ENCODE data around the gene PEAK3.

PEAK3 gene

DNA sequence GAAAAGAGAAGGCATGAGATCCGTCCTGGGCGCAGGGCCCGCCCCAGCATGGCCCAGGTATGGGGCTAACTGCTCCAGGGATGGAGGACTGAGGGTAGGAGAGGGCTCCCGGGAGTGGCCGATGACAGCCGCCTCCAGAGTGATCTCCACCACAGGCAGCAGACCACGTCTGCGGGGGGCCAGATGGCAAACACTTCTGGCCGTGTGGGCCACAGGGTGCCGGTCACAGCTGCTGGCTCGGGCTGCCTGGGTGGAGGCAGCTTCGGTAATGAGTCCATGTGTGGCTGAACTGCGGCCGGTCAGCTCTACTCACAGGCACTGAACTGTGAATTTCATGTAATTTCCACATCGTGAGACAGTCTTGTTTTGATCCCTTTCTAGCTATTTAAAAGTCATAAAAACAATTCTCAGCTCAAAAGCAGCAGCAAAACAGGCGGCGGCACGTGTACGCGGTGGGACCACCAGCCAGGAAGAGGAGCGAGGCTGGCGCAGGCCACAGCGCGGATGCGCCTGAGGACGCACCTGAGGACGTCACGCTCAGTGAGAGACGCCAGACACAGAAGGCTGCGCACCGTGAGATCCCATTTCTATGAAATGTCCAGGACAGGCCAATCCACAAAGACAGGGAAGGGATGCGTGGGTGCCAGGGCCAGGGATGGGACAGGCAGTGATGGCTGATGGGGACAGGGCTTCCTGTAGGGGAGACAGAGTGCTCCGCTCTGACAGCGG lies 42.4 kb upstream of the PEAK3 start:
- Histone ChIP-seq H3K4me1 (ENCODE audit: insufficient read depth, low read length) (peaks cover 3% of the 10 kb centered on the region), H3K4me3 (ENCODE audit: low read length) (no peak overlapping the region), H3K9ac (ENCODE audit: low read depth, low read length) (no peak overlapping the region), H3K36me3 (ENCODE audit: insufficient read depth, low read depth, low read length) (peaks cover 28% of the 10 kb centered on the region; the same call in 1 of the 2 replicates), H3K27me3 (ENCODE audit: insufficient read depth, low read length) (no peaks in the 10 kb centered on the region), H3K9me3 (ENCODE audit: insufficient read depth, low read depth, low read length) (no peaks in the 10 kb centered on the region), H3K27ac (ENCODE audit: low read length) (no peak overlapping the region)

DNA sequence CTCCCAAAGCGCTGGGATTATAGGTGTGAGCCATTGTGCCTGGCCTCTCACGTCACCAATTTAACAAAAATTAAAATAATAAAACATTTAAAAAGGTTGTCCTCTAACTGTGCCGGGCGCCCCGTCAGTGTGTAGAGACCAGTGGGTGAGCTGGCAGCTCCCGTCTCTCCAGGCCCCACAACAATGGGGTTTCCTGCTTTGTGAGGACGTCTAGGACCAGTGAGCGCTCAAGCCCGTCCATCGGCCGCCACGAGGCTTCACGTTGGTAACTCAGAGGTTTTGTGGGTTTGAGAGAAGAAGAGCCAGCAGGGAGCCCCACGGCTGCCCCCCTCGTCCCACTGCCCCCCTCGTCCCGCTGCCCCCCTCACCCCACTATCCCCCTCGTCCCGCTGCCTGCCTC lies 41.7 kb upstream of the PEAK3 start:
- H3K27me3 ChIP-seq (ENCODE audit: insufficient read depth, low read length), result no peaks in the 10 kb centered on the region
- H3K36me3 ChIP-seq (ENCODE audit: insufficient read depth, low read depth, low read length), result peaks cover 28% of the 10 kb centered on the region; the same call in 1 of the 2 replicates
- no peak overlapping the region for H3K4me3 ChIP-seq (ENCODE audit: low read length)
- H3K4me1 ChIP-seq (ENCODE audit: insufficient read depth, low read length), result no peaks in the 10 kb centered on the region; the same call in 1 of the 2 replicates
- H3K9me3 ChIP-seq (ENCODE audit: insufficient read depth, low read depth, low read length), result no peaks in the 10 kb centered on the region
- H3K9ac ChIP-seq (ENCODE audit: low read depth, low read length), result no peak overlapping the region
- no peak overlapping the region for H3K27ac ChIP-seq (ENCODE audit: low read length)

DNA sequence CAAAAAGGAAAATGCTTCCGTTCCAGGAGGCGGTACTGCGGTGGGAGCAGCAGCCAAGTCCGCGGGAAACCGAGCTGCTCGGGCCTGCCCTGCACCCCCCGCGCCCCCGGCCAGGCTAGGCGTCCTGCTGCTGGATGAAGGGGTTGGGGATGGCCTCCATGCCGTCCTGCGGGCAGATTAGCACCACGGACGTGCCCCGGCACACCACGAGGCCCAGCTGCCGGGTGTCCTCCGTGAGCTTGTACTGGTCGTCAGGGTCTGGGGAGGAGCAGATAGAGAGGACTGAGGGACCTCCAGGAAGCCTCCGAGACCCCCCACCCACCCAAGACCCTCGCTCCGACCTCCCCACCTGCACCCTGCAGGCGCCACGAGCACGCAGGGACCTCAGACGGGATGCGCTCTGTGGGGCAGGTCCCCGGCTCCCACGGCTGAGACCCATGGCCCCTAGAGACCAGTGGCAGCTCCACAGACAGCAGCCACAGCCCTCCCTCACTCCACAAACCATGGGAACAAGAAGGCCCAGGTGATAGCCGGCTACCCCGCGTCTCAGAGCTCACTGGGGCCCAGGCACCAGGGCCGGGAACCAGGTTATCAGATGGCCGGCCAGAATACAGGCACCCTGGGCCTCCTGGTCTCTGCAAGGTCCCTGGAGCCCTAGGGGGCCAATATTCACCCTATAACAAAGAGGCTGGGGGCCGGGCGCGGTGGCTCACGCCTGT lies 39.7 kb upstream of the PEAK3 start:
- Histone ChIP-seq H3K9me3 (ENCODE audit: insufficient read depth, low read depth, low read length) (no peaks in the 10 kb centered on the region), H3K27me3 (ENCODE audit: insufficient read depth, low read length) (no peaks in the 10 kb centered on the region), H3K9ac (ENCODE audit: low read depth, low read length) (no peak overlapping the region), H3K27ac (ENCODE audit: low read length) (no peak overlapping the region), H3K4me3 (ENCODE audit: low read length) (no peak overlapping the region), H3K36me3 (ENCODE audit: insufficient read depth, low read depth, low read length) (peaks cover 28% of the 10 kb centered on the region; the same call in 1 of the 2 replicates), H3K4me1 (ENCODE audit: insufficient read depth, low read length) (no peaks in the 10 kb centered on the region)

DNA sequence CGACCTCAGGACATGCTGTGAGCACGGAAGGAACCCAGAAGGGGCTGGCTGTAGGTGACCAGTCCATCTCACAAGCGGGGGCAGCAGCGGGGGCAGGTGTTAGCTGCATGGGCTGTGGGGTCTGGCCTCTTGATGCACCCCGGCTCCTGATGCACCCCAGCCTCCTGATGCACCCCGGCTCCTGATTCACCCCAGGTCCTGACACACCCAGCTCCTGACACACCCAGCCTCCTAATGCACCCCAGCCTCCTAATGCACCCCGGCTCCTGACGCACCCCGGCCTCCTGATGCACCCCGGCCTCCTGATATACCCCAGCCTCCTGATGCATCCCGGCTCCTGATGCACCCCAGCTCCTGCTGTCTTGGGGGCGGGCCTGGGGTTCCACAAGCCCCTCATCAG lies 39.0 kb upstream of the PEAK3 start:
- no peak overlapping the region for H3K4me3 ChIP-seq (ENCODE audit: low read length)
- no peak overlapping the region for H3K9ac ChIP-seq (ENCODE audit: low read depth, low read length)
- H3K9me3 ChIP-seq (ENCODE audit: insufficient read depth, low read depth, low read length), result no peaks in the 10 kb centered on the region
- 0 out of 2 replicates have a peak, but pooled peaks cover 3% of the 10 kb centered on the region for H3K4me1 ChIP-seq (ENCODE audit: insufficient read depth, low read length)
- H3K27ac ChIP-seq (ENCODE audit: low read length), result no peak overlapping the region
- H3K36me3 ChIP-seq (ENCODE audit: insufficient read depth, low read depth, low read length), result peaks cover 26% of the 10 kb centered on the region; the same call in 1 of the 2 replicates
- H3K27me3 ChIP-seq (ENCODE audit: insufficient read depth, low read length), result no peaks in the 10 kb centered on the region

DNA sequence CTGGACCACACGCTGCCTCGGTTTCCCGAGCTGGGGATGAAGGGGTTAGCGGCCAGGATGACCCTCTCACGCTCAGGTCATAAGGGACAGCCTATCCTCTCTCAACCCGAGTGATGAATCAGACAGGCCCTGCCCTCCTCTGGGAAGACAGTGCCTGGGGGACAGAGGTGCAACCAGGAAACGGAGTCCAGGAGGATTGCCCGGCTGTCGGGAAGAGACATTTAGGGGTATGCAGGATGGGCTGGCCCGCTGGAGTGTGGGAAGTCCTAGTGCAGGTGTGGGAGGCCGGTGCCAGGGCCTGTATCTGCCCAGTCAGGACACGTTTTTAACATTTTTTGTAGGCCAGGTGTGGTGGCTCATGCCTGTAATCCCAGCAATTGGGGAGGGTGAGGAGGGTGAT lies 38.1 kb upstream of the PEAK3 start:
- H3K4me1 ChIP-seq (ENCODE audit: insufficient read depth, low read length), result 0 out of 2 replicates have a peak, but pooled peaks cover 3% of the 10 kb centered on the region
- no peak overlapping the region for H3K27ac ChIP-seq (ENCODE audit: low read length)
- H3K27me3 ChIP-seq (ENCODE audit: insufficient read depth, low read length), result no peaks in the 10 kb centered on the region
- H3K9me3 ChIP-seq (ENCODE audit: insufficient read depth, low read depth, low read length), result peaks cover 4% of the 10 kb centered on the region
- H3K9ac ChIP-seq (ENCODE audit: low read depth, low read length), result no peak overlapping the region
- H3K36me3 ChIP-seq (ENCODE audit: insufficient read depth, low read depth, low read length), result peaks cover 21% of the 10 kb centered on the region; the same call in 1 of the 2 replicates
- H3K4me3 ChIP-seq (ENCODE audit: low read length), result no peak overlapping the region

DNA sequence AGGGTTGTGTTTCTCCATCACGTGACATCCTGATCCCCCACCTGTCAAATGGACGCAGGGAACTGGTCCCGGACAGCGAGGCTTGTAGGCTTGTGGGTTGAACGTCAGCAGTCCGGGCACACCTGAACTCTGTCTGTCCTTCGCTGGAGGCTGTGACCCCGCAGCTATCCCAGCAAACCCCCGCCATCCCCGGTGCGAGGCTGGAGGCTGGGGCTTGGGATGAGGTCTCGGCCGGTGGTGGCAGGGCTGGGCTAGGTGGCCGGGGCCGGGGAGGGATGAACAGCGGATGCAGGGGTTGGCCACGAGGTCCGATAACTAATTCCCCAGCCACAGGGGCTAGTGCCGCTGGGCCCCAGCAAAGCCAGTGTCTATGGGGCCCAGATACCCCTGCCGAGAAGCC lies 37.6 kb upstream of the PEAK3 start:
- peaks cover 8% of the 10 kb centered on the region for H3K9me3 ChIP-seq (ENCODE audit: insufficient read depth, low read depth, low read length)
- H3K9ac ChIP-seq (ENCODE audit: low read depth, low read length), result no peak overlapping the region
- H3K36me3 ChIP-seq (ENCODE audit: insufficient read depth, low read depth, low read length), result peaks cover 16% of the 10 kb centered on the region; the same call in 1 of the 2 replicates
- no peak overlapping the region for H3K27ac ChIP-seq (ENCODE audit: low read length)
- H3K4me1 ChIP-seq (ENCODE audit: insufficient read depth, low read length), result 0 out of 2 replicates have a peak, but pooled peaks cover 3% of the 10 kb centered on the region
- no peak overlapping the region for H3K4me3 ChIP-seq (ENCODE audit: low read length)
- no peaks in the 10 kb centered on the region for H3K27me3 ChIP-seq (ENCODE audit: insufficient read depth, low read length)

DNA sequence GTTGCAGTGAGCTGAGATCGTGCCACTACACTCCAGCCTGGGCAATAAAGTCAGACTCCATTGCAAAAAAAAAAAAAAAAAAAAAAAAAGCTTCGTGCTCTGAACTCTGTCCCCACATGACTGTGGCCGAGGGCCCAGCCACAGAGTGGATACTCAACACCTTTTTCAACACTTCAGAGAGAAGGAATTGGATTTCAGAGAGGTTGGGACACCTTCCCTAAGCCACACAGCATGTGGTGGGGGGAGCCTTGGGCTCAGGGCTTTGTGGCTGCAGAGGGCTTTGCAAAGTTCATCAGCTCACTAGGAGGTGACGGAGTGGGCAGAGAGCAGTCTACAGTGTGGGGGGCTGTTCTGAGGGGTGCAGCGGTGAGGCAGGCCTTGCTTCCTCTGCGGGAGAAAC lies 36.9 kb upstream of the PEAK3 start:
- Histone ChIP-seq H3K36me3 (ENCODE audit: insufficient read depth, low read depth, low read length) (peaks cover 12% of the 10 kb centered on the region; the same call in 1 of the 2 replicates), H3K27ac (ENCODE audit: low read length) (no peak overlapping the region), H3K9me3 (ENCODE audit: insufficient read depth, low read depth, low read length) (peaks cover 8% of the 10 kb centered on the region), H3K27me3 (ENCODE audit: insufficient read depth, low read length) (no peaks in the 10 kb centered on the region), H3K4me1 (ENCODE audit: insufficient read depth, low read length) (0 out of 2 replicates have a peak, but pooled peaks cover 3% of the 10 kb centered on the region), H3K4me3 (ENCODE audit: low read length) (no peak overlapping the region), H3K9ac (ENCODE audit: low read depth, low read length) (no peak overlapping the region)

DNA sequence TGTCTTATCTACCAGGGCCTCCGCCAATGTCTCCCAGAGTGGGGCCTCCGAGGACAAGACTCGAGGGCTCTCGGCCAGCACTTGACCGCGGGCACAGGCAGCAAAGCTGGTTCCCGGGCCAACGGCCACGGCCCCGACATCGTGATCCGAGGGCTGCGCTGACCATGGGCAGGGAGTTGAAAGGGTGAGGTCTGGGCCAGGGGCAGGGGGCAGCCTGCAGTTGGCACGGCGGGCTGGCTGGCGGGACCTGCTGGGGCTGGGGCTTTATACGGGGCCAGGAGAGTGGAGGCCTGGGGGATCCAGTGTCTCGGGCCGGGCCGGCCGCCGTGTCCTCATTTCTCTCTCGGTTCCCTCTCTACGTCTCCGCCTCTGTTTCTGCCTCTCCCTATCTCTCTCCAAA lies 35.8 kb upstream of the PEAK3 start:
- Histone ChIP-seq H3K4me3 (ENCODE audit: low read length) (no peak overlapping the region), H3K36me3 (ENCODE audit: insufficient read depth, low read depth, low read length) (peaks cover 9% of the 10 kb centered on the region; the same call in 1 of the 2 replicates), H3K4me1 (ENCODE audit: insufficient read depth, low read length) (0 out of 2 replicates have a peak, but pooled peaks cover 3% of the 10 kb centered on the region), H3K27me3 (ENCODE audit: insufficient read depth, low read length) (no peaks in the 10 kb centered on the region), H3K9ac (ENCODE audit: low read depth, low read length) (no peak overlapping the region), H3K27ac (ENCODE audit: low read length) (no peak overlapping the region), H3K9me3 (ENCODE audit: insufficient read depth, low read depth, low read length) (peaks cover 8% of the 10 kb centered on the region)

DNA sequence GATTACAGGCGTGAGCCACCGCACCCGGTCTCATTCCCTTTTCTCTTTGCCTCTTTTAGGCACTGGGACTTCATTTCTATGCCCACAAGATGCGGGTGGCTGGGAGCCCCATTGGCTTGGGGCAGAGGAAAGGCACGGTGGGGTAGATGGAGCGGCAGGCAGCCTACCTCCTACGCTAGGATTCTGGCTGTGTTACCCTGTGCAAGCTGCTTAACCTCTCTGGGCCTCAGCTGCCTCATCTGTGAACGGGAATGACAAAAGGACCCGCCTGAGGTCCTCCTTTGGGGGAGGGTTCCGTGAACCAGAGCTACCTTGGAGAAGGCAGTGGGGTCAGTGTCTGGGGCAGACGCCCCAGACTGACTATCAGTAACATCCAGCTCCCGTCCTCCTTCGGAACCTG lies 35.3 kb upstream of the PEAK3 start:
- no peak overlapping the region for H3K4me3 ChIP-seq (ENCODE audit: low read length)
- peaks cover 4% of the 10 kb centered on the region; the same call in 1 of the 2 replicates for H3K36me3 ChIP-seq (ENCODE audit: insufficient read depth, low read depth, low read length)
- H3K27ac ChIP-seq (ENCODE audit: low read length), result no peak overlapping the region
- H3K27me3 ChIP-seq (ENCODE audit: insufficient read depth, low read length), result no peaks in the 10 kb centered on the region
- no peak overlapping the region for H3K9ac ChIP-seq (ENCODE audit: low read depth, low read length)
- H3K4me1 ChIP-seq (ENCODE audit: insufficient read depth, low read length), result 0 out of 2 replicates have a peak, but pooled peaks cover 3% of the 10 kb centered on the region
- H3K9me3 ChIP-seq (ENCODE audit: insufficient read depth, low read depth, low read length), result peaks cover 8% of the 10 kb centered on the region

DNA sequence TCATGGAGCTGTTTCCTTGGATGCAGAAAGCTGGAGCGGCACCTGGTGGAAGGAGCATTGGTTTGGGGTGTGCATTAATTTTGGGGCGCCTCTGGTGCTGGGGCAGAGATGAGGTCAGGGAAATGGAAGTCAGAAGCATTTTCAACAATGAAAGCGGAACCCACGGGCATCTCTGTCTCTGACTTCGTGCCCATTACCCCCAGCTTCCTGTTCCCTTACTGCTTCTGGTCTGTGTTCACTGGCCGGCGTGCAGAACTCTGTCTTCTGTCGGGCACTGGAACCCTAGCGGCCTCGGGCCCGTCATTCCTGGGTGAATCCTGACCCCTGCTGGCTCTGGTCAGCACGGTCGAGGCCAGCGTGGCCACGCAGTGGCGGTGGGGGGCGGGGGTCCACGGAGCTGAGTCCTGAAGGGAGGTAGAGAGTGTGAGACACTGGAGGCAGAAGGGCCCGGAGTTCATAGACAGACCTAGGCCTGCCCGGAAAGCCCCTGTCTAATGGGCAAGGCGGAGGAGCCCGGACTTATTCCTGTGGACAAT lies 33.9 kb upstream of the PEAK3 start:
- Histone ChIP-seq H3K4me3 (ENCODE audit: low read length) (no peak overlapping the region), H3K9me3 (ENCODE audit: insufficient read depth, low read depth, low read length) (peaks cover 8% of the 10 kb centered on the region)

DNA sequence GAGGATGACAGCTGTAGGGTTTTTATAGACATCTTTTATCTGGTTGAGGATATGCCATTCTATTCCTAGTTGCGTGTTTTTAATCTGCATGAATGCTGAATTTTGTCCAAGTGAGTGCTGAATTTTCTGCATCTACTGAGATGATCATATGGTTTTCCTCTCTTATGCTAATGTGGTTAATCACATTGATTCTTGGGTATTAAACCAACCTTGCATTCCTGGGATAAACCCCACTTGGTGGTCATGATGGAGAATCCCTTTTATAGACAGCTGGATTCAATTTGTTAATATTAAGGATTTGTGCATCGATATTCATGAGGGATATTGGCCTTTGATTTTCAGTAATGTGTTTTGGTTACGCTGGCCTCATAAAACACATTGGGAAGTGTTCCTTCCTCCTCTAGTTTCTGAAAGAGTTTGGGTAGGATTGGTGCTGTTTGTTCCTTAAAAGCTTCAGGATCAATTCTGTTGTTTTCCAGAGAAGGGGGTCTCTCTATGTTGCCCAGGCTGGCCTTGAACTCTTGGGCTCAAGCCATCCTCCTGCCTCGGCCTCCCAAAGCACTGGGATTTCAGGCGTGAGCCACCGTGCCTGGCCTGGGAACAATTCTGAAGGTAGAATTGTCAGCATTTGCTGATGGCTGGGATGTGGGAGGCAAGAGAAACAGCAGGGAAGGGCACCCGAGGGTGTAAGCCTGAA lies 33.3 kb upstream of the PEAK3 start:
- Histone ChIP-seq H3K9me3 (ENCODE audit: insufficient read depth, low read depth, low read length) (peaks cover 8% of the 10 kb centered on the region), H3K27ac (ENCODE audit: low read length) (no peak overlapping the region), H3K27me3 (ENCODE audit: insufficient read depth, low read length) (peaks cover 1% of the 10 kb centered on the region), H3K4me1 (ENCODE audit: insufficient read depth, low read length) (0 out of 2 replicates have a peak, but pooled peaks cover 3% of the 10 kb centered on the region), H3K4me3 (ENCODE audit: low read length) (no peak overlapping the region), H3K36me3 (ENCODE audit: insufficient read depth, low read depth, low read length) (no peaks in the 10 kb centered on the region), H3K9ac (ENCODE audit: low read depth, low read length) (no peak overlapping the region)

More for the DNA sequence above, 33.9 kb upstream of the PEAK3 start:
- no peak overlapping the region for H3K27ac ChIP-seq (ENCODE audit: low read length)
- no peak overlapping the region for H3K9ac ChIP-seq (ENCODE audit: low read depth, low read length)
- no peaks in the 10 kb centered on the region for H3K36me3 ChIP-seq (ENCODE audit: insufficient read depth, low read depth, low read length)
- no peaks in the 10 kb centered on the region; the same call in 1 of the 2 replicates for H3K27me3 ChIP-seq (ENCODE audit: insufficient read depth, low read length)
- 0 out of 2 replicates have a peak, but pooled peaks cover 3% of the 10 kb centered on the region for H3K4me1 ChIP-seq (ENCODE audit: insufficient read depth, low read length)

Measured in iPS-20b (cell line).